Lower lobe of right lung (tissue), 2 donors: ENCODE data around the gene ICA1. TPM values are rescaled to one million over a fixed set of nuclear protein-coding genes. Genes with fewer than 3 reads are reported as not detected.
"Not testable (repeated sequence)": the region's sequence is repeated elsewhere in the genome, so short reads cannot be mapped to it uniquely, and the experiment has no call there.

Experiments
- ATAC-seq, 2 donors: fragments of 200-7000 bp; cut with Tn5 transposase; one replicate each; pipeline ENCODE4 v1.9.1; 2020 to 2022; ENCODE audit warnings: mild to moderate bottlenecking in 2 of 2, moderate library complexity in 2 of 2
- DNase-seq: peaks from one replicate; pipeline ENCODE4 v3.0.0-alpha.2; 2020
- H3K27ac ChIP-seq: fragments of 200-600 bp; one replicate; pipeline ENCODE4 v1.8.0; 2022
- H3K27me3 ChIP-seq: fragments of 200-600 bp; one replicate; pipeline ENCODE4 v1.8.0; 2022; ENCODE audit warnings: low read depth
- H3K36me3 ChIP-seq: fragments of 200-600 bp; one replicate; pipeline ENCODE4 v1.8.0; 2022; ENCODE audit warnings: mild to moderate bottlenecking
- H3K4me1 ChIP-seq: fragments of 200-600 bp; one replicate; pipeline ENCODE4 v1.8.0; 2022
- H3K4me3 ChIP-seq: fragments of 200-600 bp; one replicate; pipeline ENCODE4 v1.8.0; 2022; ENCODE audit warnings: mild to moderate bottlenecking
- H3K9me3 ChIP-seq: fragments of 200-600 bp; one replicate; pipeline ENCODE4 v1.8.0; 2022
- intact Hi-C: fragments of 100-400 bp; cut with DNase I; formaldehyde crosslinking; loops from one replicate; pipeline ENCODE4 v1.11.0; 2022
- total RNA-seq: library from RNA; stranded (reverse); fragmentation: NEBNext Ultra II Directional; extraction: Animal tissue kit (Norgen Biotek cat#: 25700); gene quantifications from one replicate; pipeline ENCODE4 v1.2.1, GENCODE V29; 2021
- TF ChIP-seq, protein P1 (sequence below): fragments of 200-600 bp; IDR thresholded peaks from one replicate; pipeline ENCODE4 v1.8.0; 2022; ENCODE audit warnings: antibody characterized with exemption, mild to moderate bottlenecking
- donor health status: DM: no; HTN: yes; CAD: no; lungs with severe emphysema.

The ICA1 gene
- total RNA-seq, 1 donor from 2014 or later, result 19.5 TPM

DNA sequence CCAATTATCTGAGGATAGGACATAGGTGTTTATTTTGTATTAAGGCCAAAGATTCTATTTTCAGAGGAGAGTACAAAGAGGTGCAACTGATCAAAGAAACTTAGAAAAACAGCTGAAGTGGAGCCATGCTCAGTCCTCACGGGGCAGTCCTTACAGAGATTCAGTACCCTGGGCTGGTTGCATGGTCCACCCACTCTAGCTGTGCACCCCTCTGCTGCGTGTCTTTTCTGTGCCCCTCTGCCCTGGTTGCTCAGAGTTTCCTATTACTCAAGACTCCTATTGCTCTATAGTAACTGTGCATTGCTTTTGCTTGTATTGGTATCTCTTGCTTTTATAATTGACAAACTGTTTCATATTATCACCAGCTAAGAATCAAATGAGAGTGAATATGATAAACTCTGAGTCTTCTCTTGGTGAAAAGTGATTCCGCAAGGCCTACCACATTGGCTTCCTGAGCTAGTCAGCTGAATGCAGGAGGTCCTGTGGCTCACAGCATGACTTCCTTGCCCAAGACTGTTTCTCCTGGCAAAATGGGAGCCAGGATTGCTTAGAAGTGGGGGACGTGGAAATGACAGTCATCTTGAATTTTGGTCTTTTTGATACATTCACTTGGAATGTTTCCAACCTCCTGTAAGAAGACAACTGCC lies 156.4 kb downstream of the ICA1 start:
- H3K27ac ChIP-seq, result no peak overlapping the region
- no peak for ATAC-seq
- no peak for DNase-seq
- TF ChIP-seq, protein P1, sequence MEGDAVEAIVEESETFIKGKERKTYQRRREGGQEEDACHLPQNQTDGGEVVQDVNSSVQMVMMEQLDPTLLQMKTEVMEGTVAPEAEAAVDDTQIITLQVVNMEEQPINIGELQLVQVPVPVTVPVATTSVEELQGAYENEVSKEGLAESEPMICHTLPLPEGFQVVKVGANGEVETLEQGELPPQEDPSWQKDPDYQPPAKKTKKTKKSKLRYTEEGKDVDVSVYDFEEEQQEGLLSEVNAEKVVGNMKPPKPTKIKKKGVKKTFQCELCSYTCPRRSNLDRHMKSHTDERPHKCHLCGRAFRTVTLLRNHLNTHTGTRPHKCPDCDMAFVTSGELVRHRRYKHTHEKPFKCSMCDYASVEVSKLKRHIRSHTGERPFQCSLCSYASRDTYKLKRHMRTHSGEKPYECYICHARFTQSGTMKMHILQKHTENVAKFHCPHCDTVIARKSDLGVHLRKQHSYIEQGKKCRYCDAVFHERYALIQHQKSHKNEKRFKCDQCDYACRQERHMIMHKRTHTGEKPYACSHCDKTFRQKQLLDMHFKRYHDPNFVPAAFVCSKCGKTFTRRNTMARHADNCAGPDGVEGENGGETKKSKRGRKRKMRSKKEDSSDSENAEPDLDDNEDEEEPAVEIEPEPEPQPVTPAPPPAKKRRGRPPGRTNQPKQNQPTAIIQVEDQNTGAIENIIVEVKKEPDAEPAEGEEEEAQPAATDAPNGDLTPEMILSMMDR, result no peak
- H3K27me3 ChIP-seq, result no peaks in the 10 kb centered on the region
- H3K4me3 ChIP-seq, result no peak overlapping the region
- no peaks in the 10 kb centered on the region for H3K4me1 ChIP-seq
- intact Hi-C loops, result no loop called here
- H3K36me3 ChIP-seq, result no peaks in the 10 kb centered on the region
- no peaks in the 10 kb centered on the region for H3K9me3 ChIP-seq

DNA sequence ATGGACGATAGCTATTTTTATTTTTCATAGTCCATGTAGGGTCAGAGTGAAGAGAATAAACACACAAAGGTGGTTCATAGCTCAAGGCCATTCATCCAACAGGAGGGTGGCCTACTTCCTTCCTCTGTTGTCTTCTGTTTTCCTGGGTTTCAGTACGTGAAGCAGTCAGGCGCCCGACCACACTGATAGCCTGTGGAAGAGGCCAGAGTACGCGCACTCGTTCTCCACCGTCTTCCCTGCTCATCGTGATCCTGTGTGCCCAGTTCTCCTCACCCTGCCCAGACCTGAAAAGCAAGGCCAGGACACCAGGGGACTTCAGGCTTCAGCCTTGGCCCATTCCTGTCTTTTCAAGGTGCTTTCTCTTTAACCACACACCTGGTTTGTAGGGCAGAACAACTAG lies 158.7 kb downstream of the ICA1 start:
- TF ChIP-seq, protein P1, result no peak
- H3K9me3 ChIP-seq, result no peaks in the 10 kb centered on the region
- intact Hi-C loops, result no loop called here
- H3K27me3 ChIP-seq, result no peaks in the 10 kb centered on the region
- H3K4me1 ChIP-seq, result no peaks in the 10 kb centered on the region
- no peaks in the 10 kb centered on the region for H3K36me3 ChIP-seq
- DNase-seq, result no peak
- H3K27ac ChIP-seq, result no peak overlapping the region
- no peak overlapping the region for H3K4me3 ChIP-seq
- ATAC-seq, result no peak

DNA sequence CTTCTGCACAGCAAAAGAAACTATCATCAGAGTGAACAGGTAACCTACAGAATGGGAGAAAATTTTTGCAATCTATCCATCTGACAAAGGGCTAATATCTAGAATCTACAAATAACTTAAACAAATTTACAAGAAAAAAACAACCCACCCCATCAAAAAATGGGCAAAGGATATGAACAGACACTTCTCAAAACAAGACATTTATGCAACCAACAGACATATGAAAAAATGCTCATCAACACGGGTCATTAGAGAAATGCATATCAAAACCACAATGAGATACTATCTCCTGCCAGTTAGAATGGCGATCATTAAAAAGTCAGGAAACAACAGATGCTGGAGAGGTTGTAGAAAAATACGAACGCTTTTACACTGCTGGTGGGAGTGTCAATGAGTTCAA lies 160.7 kb downstream of the ICA1 start:
- intact Hi-C loops, H3K36me3 ChIP-seq, ATAC-seq, DNase-seq, H3K4me1 ChIP-seq, H3K27ac ChIP-seq, H3K4me3 ChIP-seq, H3K9me3 ChIP-seq, H3K27me3 ChIP-seq: not testable (repeated sequence)

DNA sequence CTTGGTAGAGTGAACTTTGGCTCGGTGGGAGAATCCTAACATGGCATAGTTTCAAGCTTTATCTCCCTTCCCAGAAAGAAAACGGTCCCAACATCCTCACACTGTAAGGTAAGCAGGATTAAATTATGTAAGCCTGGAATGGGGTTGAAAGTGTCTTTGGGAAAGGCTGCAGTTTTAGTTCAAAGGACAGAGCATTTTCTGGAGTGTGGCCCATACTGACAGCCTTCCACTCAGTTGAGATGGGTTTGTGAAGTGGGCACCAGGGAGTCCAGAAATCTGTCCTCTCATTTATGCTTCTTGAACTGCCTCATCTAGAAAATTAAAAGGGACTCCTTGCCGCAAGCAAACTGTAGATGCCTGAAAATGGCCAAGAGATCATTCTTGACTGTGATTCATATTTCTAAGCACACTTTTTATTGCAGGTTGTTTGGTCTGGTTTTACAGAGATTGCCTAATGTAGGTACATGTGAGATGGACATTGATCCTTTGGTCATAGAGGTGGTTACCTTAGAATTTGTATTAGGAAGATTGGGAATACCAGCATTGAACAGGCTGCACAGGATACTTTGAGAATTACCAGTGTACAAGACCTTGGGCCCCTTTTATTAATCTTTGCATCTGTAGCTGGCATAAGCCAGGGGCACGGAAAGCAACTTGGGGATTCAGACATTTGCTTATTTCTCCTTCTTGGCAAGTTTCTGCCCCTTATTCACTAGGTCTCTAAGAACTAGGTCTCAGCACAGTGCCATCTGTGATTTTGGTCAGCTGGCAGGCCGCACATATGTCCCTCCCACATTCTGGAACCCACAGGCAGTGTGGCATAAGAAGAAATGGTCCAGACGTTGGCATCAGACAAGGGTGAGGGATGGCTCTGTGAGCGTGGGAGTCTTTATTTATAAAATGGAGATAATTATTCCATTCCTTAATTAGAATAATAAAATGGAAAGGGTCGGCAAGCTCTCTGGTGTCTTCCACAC lies 167.5 kb downstream of the ICA1 start:
- Histone ChIP-seq H3K4me1 (no peaks in the 10 kb centered on the region), H3K27me3 (no peaks in the 10 kb centered on the region), H3K9me3 (no peaks in the 10 kb centered on the region), H3K4me3 (no peak overlapping the region), H3K36me3 (no peaks in the 10 kb centered on the region), H3K27ac (no peak overlapping the region)
- DNase-seq (no peak), ATAC-seq (no peak)
- TF ChIP-seq, protein P1, result no peak
- intact Hi-C loops, result no loop called here

DNA sequence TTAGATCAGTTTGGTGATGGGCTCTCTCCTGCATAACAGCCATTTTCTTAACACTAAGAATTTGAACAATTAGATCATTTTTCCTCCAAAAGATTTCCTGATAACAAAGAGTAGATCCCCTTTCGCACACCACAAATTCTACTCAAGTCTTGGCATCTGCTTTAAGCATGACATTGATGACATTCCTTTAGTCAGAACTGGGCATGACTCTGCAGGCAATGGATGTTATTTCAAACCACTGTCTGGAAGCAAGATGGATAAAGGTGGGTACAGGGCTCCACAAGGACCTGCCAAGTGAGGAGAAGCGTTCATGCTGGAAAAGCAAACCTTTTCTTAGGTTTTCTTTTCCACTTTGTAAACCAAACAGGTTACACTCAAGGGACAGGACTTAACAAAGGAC lies 169.8 kb downstream of the ICA1 start:
- no peaks in the 10 kb centered on the region for H3K27me3 ChIP-seq
- DNase-seq, result no peak
- H3K36me3 ChIP-seq, result no peaks in the 10 kb centered on the region
- no peak overlapping the region for H3K27ac ChIP-seq
- no peak overlapping the region for H3K4me3 ChIP-seq
- H3K4me1 ChIP-seq, result no peaks in the 10 kb centered on the region
- no peaks in the 10 kb centered on the region for H3K9me3 ChIP-seq
- intact Hi-C loops, result no loop called here
- ATAC-seq, result no peak
- TF ChIP-seq, protein P1, result no peak
